Right ventricle myocardium inferior (tissue), 1 donor: ENCODE data around the gene BSN. TPM values are rescaled to one million over a fixed set of nuclear protein-coding genes. Genes with fewer than 3 reads are reported as not detected.
"Not testable (repeated sequence)": the region's sequence is repeated elsewhere in the genome, so short reads cannot be mapped to it uniquely, and the experiment has no call there.

Experiments
- ATAC-seq: fragments of 200-7000 bp; cut with Tn5 transposase; one replicate; pipeline ENCODE4 v1.9.1; 2020; ENCODE audit warnings: mild to moderate bottlenecking, moderate library complexity
- DNase-seq: peaks from one replicate; pipeline ENCODE4 v3.0.0; 2021; ENCODE audit errors: missing footprints
- intact Hi-C: fragments of 100-400 bp; cut with DNase I; formaldehyde crosslinking; loops from one replicate; pipeline ENCODE4 v1.11.0; 2022
- total RNA-seq: library from RNA; stranded (reverse); fragmentation: NEBNext Ultra II Directional; extraction: Animal tissue kit (Norgen Biotek cat#: 25700); gene quantifications from one replicate; pipeline ENCODE4 v1.2.1, GENCODE V29; 2021
- donor health status: DM: no; HTN: yes; CAD: no; lungs with severe emphysema.

BSN gene
- total RNA-seq, 1 donor from 2014 or later = 0.27 TPM

DNA sequence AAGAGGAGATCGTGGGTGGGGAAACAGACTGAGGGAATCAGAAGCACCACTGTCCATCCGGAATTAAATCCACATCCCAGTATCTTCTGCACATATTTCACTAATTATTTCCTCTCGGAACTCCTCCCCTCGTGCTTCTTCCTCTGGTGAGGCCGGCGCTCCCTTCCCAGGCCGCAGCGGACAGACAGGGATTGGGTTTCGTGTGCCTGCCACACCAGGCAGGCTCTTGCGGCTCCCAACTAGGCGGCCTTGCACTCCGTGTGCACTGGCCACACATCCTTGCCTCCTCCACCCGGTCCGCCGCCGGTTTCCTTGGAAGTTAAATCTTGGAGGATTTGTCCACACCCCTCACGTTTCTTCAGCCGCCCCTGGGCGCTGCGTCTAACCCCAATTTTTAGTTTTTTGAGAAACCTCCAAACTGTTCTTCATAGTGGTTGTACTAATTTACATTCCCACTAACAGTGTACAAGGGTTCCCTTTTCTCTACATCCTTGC lies 31.0 kb downstream of the BSN start:
- DNase-seq, intact Hi-C loops, ATAC-seq: not testable (repeated sequence)

GRCh38 chr3:49591615-49592014 lies 37.3 kb downstream of the BSN start:
- intact Hi-C loops = no loop called here
- no peak for ATAC-seq

GRCh38 chr3:49593041-49593440 lies 38.8 kb downstream of the BSN start:
- intact Hi-C loops = no loop called here

More at GRCh38 chr3:49591615-49592014, 37.3 kb downstream of the BSN start:
- no peak for DNase-seq

DNA sequence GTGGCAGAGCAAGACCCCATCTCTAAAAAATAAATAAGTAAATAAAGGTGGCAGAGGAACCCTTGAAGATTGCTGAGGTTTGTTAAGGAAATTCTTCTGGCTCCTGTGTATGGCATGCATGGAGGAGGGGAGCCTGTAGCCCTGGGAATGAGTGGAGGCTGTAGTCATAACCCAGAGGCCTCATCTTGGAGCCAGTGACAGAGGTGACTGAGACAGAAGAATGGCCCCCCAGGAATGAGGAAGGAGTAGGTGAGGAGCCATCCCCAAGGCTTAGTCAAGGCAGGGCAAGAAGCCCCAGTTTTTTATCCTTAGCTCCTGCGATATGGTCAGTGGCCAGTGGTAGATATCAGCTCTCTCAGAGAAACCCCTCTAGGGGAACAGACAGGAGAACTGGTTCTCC lies 46.5 kb downstream of the BSN start:
- intact Hi-C loops = no loop called here
- DNase-seq (no peak), ATAC-seq (no peak)

More at GRCh38 chr3:49593041-49593440, 38.8 kb downstream of the BSN start:
- ATAC-seq = no peak
- no peak for DNase-seq

DNA sequence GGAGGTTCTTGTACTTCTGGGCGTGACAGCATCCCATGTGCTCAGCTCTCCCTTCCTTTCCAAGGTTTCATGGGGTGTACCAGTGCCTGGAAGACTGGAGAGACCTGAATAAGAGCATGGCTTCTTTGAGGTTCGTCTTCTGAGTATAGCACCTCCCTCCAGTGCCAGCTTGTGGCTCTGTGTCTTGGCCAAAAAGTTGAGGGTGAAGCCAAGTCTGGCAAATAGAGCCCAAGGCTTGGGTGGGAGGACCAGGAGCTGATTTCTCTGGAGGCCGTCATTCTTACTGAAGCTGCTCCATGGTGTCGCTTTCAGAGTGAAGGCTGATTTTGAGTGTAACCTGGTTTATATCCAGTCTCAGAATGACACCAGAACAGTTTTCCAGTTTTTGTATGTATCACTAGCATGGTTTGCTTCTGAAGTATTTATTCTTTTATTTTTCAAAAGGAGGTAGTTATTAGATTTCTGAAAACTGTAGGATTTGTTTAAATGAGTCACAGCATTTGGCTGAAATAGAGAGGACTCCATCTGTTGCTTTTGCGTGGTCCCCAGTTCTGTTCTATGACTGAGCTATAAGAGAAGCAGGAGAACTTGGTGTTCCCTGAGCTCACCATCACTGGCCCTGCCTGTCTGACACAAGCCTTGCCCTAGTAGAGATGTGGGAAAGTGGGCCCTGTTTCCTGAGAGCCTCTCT lies 47.2 kb downstream of the BSN start:
- ATAC-seq (no peak), DNase-seq (no peak)
- intact Hi-C loops = no loop called here

DNA sequence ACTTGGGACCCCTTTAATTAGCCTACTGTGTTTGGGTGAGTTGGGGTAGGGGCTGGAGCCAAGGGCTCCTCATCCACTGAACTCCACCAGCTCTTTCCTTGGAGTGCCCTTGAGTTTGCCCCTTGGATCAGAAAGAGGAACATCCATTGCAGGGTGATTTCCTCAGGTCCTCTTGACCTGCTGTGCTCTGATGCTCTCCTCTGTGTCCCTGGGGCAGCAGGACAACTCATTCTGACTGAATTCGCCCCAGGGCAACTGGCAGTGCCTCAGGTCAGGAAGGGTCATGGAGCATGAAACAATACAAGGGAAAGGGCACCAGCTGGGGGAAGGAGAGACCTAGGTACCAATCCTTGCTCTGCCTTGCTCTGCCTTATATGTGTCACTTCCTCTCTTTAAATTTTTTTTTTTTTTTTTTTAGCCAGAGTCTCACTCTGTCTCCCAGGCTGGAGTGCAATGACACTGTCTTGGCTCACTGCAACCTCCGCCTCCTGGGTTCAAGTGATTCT lies 47.8 kb downstream of the BSN start:
- intact Hi-C loops = no loop called here
- ATAC-seq = no peak
- no peak for DNase-seq

GRCh38 chr3:49602877-49603411 lies 48.7 kb downstream of the BSN start:
- no peak for ATAC-seq
- intact Hi-C loops = no loop called here
- no peak for DNase-seq

GRCh38 chr3:49606427-49606826 lies 52.1 kb downstream of the BSN start:
- ATAC-seq = no peak
- intact Hi-C loops = no loop called here
- no peak for DNase-seq

DNA sequence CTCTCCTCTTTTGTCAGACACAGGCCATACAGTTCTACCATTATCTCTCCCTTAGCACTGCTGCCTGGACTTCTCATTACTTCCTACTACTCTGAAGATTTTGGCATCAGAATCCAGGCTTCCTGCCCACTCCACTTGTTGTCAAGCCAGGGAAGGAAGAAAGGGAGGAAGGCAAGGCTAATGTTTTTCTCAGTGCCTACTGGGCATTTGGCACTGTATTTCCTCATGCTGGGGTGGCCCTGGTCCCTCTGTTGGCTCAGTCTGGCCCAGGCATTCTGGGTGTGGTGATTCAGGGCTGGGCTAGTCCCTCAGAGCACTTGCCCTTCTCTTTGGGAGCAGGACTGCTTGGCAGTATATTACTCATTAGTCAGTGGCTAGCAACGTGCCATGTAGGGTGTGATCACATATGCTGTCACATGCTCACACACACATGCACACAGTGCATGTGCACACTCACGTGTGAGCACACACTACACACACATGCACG lies 52.9 kb downstream of the BSN start:
- intact Hi-C loops = no loop called here
- DNase-seq = no peak
- peak; percentile 45 for ATAC-seq

DNA sequence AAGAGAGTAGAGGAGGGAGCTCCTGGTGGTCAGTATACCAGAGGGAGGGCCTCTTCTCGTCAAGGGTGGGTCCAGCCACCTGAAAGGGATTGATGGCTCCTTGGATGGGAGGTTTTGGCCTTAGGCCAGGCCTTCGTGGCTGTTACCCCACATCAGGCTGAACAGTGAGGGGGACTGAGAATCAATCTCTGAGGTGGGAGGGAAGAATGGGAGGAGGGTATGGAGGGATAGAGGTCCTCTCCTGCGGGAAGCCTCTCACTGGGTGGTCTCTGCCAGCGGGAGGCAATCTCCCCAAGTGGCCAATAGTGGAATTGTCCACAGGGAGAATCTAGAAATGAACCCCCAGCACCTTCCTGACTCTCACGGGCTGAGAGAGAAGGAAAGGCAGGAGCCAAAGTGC lies 53.5 kb downstream of the BSN start:
- intact Hi-C loops = no loop called here
- DNase-seq (no peak), ATAC-seq (no peak)

DNA sequence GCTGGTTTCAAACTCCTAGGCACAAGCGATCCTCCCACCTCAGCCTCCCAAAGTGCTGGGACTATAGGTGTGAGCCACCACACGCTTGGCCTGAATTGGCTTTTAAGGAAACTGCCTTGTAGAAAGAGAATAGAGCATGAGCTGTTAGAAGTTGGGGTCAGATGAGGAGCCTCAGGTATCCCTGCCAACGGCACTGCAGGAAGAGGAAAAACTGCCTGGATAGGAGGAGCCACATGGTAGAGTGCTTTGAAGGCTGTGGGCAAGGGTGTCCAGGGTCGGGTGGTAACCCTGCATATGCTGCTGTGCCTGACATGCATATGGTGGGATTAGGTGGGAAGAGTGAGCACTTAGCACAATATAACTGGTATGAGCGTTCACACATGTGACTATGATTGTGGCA lies 55.0 kb downstream of the BSN start:
- DNase-seq (no peak), ATAC-seq (no peak)
- intact Hi-C loops = no loop called here

DNA sequence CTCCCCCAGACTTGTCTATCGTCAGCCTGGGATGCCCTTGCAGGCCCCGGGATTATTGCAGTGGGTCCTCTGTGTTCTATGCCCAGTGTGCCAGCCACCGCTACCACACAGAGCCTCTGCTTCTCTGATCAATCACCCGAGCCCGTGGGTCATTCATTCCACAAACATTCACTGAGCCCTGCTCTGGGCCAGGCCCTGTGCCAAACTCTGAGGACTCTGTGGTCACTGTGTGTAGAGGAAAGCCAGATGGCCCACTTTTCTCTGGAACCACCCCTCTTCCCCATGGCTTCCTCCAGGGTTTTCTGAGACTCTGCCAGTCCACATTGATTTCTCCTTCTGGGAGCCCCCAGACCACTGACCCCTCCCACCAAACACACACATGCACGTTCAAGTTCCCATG lies 55.5 kb downstream of the BSN start:
- DNase-seq (no peak), ATAC-seq (peak; percentile 52)
- intact Hi-C loops = no loop called here

- intact Hi-C loops = no loop called here
- ATAC-seq = no peak
- no peak for DNase-seq
Measured at GRCh38 chr3:49610666-49611280, 56.5 kb downstream of the BSN start.

- intact Hi-C loops = no loop called here
- DNase-seq = no peak
- no peak for ATAC-seq
Measured at GRCh38 chr3:49611291-49611690, 57.0 kb downstream of the BSN start.

DNA sequence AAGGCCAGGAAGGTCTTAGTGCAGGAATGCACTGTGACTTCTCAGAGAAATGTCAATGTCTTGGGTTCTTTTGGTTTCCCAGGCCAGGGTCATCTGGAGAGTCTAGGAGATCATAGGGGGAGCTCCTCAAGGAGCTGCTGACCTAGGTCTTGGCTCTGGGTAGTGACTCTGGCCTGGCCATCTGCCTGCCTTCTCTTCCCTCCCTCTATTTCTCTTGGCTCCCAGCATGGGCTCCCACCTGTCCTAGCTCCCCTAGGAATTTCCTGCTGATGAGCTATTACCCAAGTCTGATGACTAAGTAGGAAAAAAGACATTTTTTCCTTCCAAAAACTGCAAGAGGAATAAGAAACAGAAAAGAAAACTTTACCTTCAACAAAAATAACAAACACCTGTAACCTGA lies 57.4 kb downstream of the BSN start:
- no peak for DNase-seq
- ATAC-seq = no peak
- intact Hi-C loops = no loop called here

DNA sequence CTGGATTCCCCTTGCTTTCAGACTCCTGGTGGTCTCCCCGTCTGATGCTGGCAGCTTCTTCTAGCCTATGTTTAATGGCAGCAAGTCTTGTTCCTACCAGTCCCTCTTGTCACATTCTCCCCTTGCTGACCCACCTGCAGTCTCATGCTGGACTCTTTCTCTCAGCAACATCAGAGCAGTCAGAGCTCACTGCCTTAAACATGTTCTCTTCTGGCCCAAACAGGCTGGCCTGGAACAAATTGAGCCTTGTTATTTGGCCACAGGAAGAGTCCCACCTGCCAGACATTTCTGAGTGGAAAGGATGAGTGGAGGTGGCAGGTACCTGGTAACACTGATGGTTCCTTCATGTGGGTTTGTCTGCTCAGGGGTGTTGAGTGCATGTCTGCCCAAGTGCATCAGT lies 60.7 kb downstream of the BSN start:
- intact Hi-C loops = no loop called here
- no peak for ATAC-seq

GRCh38 chr3:49616061-49616460 lies 61.8 kb downstream of the BSN start:
- intact Hi-C loops = no loop called here
- ATAC-seq = no peak
- DNase-seq = no peak

More for the DNA sequence above, 60.7 kb downstream of the BSN start:
- DNase-seq = no peak

GRCh38 chr3:49616491-49616941 lies 62.2 kb downstream of the BSN start:
- ATAC-seq = no peak
- intact Hi-C loops = no loop called here
- DNase-seq = no peak

- intact Hi-C loops = no loop called here
- DNase-seq (no peak), ATAC-seq (no peak)
Measured at GRCh38 chr3:49617390-49618013, 63.2 kb downstream of the BSN start.
